Bronchial epithelial cell (primary cell): ENCODE measurements around the gene HIRIP3. TPM values are rescaled to one million over a fixed set of nuclear protein-coding genes. Genes with fewer than 3 reads are reported as not detected.
A peak's percentile ranks its signal among the peaks of the same experiment; 100 is the strongest.
"Not testable (repeated sequence)": the region's sequence is repeated elsewhere in the genome, so short reads cannot be mapped to it uniquely, and the experiment has no call there.

Experiments
- DNase-seq: peaks from one replicate; pipeline ENCODE4 v3.0.0-alpha.2; 2010; ENCODE audit warnings: low read depth
- FAIRE-seq: peaks from 2 replicates; lab custom pipeline; 2011; peaks lifted over from hg19 to GRCh38; lab: Jason Lieb, UNC
- H3K27me3 ChIP-seq: 2 replicates; pipeline ENCODE4 v1.5.1; 2011; ENCODE audit warnings: low read length; ENCODE audit not compliant: control insufficient read depth, insufficient read depth
- H3K36me3 ChIP-seq: 2 replicates; pipeline ENCODE4 v1.5.1; 2011; ENCODE audit warnings: low read length; ENCODE audit not compliant: control insufficient read depth, insufficient read depth
- H3K4me3 ChIP-seq: 2 replicates; pipeline ENCODE4 v1.5.1; 2011; ENCODE audit warnings: mild to moderate bottlenecking, low read depth, low read length, control low read depth
- total RNA-seq: library from RNA; depleted of rRNA; stranded (reverse); fragments of >200 nt; gene quantifications from 2 replicates; pipeline ENCODE4 v1.2.1, GENCODE V29; 2014
- TF ChIP-seq, protein P1 (sequence below): IDR thresholded peaks from 2 replicates; pipeline ENCODE4 v1.5.1; 2011; ENCODE audit warnings: mild to moderate bottlenecking, moderate library complexity, low read length, control low read depth, inconsistent platforms; ENCODE audit not compliant: insufficient read depth, severe bottlenecking

HIRIP3 gene
- total RNA-seq, 1 donor from 2014 or later = 6.8 TPM

DNA sequence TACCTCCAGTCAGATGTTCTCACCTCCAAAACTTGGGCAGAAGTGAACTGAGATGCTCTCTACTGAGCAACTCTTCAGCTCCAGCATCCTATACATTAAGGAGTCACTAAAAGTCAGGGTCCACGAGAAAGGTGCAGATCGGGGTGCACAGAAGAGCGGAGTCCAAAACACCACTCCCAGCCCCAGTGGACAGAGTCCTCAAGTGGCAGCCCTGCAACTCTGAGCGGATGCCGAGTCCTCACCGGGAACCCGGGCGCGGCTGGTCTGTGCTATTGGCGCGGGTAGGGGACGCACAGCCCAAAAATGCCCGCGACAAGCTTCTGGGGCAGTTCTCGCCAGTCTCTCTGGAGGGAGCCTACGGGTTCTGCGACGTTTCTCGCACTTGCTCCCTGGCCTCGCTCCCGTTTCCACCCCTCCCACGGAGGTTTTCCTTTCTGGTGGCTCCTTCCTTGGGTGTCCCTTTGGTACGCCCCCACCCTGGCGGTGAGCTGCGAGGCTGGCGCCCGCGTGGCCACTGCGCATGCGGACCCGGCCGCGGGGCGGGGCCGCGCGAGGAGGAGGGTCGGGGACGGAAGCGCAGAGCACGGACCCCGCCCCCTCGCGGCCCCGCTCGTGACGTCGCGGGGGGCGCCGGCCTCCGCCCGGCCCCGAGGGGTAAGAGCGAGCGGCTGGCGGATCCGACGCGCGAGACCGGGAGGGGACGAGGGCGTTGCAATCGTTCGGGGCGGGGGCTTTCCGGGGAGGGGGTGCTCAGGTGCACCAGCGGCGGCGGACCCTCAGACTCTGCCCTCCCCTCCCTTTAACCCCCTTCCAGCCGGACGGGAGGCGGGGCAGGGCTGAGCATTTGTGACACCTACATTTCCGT lies 33.7 kb downstream of the HIRIP3 start, which contains the start of gene TMEM219:
TMEM219 (plus strand) TSS at position 601 of the 865 bp plus-strand sequence. CDS start 1,065 bp downstream, outside the sequence.
- no peaks in the 10 kb centered on the region for H3K27me3 ChIP-seq
- peak within 1 kb of the TSS; percentile 81 for H3K4me3 ChIP-seq
- peaks cover 6% of the 10 kb centered on the region for H3K36me3 ChIP-seq
- peak; percentile 62 for DNase-seq
- TF ChIP-seq, protein P1, sequence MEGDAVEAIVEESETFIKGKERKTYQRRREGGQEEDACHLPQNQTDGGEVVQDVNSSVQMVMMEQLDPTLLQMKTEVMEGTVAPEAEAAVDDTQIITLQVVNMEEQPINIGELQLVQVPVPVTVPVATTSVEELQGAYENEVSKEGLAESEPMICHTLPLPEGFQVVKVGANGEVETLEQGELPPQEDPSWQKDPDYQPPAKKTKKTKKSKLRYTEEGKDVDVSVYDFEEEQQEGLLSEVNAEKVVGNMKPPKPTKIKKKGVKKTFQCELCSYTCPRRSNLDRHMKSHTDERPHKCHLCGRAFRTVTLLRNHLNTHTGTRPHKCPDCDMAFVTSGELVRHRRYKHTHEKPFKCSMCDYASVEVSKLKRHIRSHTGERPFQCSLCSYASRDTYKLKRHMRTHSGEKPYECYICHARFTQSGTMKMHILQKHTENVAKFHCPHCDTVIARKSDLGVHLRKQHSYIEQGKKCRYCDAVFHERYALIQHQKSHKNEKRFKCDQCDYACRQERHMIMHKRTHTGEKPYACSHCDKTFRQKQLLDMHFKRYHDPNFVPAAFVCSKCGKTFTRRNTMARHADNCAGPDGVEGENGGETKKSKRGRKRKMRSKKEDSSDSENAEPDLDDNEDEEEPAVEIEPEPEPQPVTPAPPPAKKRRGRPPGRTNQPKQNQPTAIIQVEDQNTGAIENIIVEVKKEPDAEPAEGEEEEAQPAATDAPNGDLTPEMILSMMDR = peak; percentile 44
- FAIRE-seq = no peak

DNA sequence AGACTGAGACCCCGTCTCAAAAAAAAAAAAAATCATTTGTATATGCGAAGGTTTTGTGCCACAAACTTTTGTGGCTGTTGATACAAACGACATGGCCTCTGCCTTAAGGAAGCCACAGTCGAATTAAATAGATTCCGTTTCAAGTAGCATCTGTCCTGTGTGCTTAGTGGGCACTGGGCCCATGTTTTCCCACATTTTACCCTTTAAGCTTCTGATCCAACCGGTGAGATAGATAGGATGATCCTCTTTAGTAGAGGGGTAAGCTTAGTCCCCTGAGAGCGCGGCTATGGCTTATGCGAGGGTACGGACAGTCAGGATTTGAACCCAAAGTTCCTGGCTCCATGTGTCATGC lies 34.3 kb downstream of the HIRIP3 start:
- Histone ChIP-seq H3K4me3 (peak overlapping the region; percentile 81), H3K27me3 (no peaks in the 10 kb centered on the region), H3K36me3 (peaks cover 6% of the 10 kb centered on the region)
- no peak for DNase-seq
- TF ChIP-seq, protein P1 = no peak
- FAIRE-seq = no peak

DNA sequence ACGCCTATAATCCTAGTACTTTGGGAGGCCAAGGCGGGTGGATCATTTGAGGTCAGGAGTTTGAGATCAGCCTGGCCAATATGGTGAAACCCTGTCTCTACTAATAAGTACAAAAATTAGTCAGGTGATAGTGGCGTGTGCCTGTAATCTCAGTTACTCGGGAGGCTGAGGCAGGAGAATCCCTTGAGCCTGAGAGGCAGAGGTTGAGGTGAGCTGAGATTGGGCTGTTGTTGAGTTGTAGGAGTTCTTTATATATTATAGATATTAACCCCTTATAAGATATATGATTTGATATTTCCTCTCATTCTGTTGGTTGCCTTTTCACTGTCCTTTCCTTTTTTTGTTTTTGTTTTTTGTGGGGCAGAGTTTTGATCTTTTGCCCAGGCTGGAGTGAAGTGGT lies 35.6 kb downstream of the HIRIP3 start:
- H3K4me3 ChIP-seq, H3K36me3 ChIP-seq, DNase-seq, H3K27me3 ChIP-seq, FAIRE-seq: not testable (repeated sequence)

DNA sequence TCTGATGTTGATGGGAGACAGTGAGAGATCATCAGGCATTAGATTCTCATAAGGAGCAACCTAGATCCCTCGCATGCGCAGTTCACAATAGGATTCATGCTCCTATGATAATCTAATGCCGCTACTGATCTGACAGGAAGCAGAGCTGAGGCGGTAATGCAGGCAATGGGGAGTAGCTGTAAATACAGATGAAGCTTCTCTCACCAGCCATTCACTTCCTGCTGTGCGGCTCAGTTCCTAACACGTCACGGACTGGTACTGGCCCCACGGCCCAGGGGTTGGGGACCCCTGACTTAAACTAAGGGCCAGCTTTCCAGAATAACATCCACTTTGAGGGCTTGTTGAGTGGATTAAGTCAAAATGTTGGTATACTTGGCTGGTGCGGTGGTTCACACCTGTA lies 36.1 kb downstream of the HIRIP3 start:
- DNase-seq = no peak
- no peaks in the 10 kb centered on the region for H3K27me3 ChIP-seq
- no peak overlapping the region for H3K4me3 ChIP-seq
- no peak for FAIRE-seq
- TF ChIP-seq, protein P1 = no peak
- H3K36me3 ChIP-seq = peaks cover 2% of the 10 kb centered on the region

DNA sequence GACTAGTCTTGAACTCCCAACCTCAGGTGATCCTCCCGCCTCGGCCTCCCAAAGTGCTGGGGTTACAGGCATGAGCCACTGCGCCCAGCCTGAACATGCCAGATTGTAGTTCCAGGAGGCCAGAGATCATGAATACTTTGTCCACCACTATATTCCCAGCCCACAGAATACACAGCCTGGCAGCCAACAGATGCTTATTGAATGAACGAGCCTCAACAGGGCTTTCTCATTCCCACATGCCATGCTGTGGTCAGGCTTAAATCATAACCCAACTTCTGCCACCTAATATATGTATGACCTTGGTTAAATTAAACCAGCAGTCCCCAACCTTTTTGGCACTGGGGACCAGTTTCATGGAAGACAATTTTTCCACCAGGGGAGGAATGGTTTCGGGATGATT lies 36.7 kb downstream of the HIRIP3 start:
- no peaks in the 10 kb centered on the region for H3K27me3 ChIP-seq
- TF ChIP-seq, protein P1 = no peak
- FAIRE-seq = no peak
- no peak overlapping the region for H3K4me3 ChIP-seq
- DNase-seq = no peak
- peaks cover 2% of the 10 kb centered on the region for H3K36me3 ChIP-seq

DNA sequence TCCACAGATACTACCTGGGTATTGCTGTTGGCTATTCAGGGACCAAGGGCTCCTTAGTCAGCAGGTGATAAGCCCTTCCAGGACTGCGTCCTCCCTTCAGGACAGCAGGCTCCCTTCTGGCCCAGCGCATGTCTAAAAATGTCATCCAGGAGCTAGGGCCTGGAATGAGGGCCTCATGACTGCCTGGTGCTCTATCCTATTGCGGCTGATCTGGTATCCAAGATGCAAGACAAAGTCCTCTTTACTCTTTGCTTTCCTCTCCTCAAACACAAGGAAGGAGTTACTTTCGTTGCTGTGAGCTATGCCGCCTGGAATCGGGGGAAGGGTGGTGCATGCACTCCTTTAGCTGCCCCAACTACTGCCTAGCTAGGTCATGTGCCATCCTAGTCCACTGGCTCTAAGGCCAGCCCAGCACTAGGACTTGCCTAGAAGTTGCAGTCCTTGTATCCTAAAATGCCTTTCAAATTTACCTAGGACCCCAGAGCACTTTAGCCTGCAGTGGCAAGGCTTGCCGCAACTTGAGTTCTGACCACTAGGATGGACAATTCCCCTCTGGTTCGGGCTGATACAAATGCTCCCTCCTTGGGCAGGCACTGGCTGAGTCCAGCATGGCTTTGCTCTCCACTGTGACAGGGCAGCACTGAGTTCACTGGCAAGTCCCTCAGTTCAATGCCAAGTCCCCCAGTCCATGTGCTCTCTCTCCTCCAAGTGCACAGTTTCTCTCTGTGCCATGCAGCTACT lies 43.6 kb downstream of the HIRIP3 start:
- FAIRE-seq (peak; percentile 13), DNase-seq (no peak)
- H3K4me3 ChIP-seq = no peak overlapping the region
- TF ChIP-seq, protein P1 = no peak
- no peaks in the 10 kb centered on the region for H3K27me3 ChIP-seq
- H3K36me3 ChIP-seq = no peaks in the 10 kb centered on the region
